ENCODE data around the gene RPGRIP1L.

GRCh38 chr16:53600616-53601015, 103.0 kb downstream of the RPGRIP1L start:
- TF ChIP-seq POLR2A (IDR thresholded peaks at IDR 0.05) (no peak), CTCF (IDR thresholded peaks at IDR 0.05 in 4 of 5, conservative IDR thresholded peaks at IDR 0.05 in 1 of 5) (no peak)

All from gastrocnemius medialis (tissue), 4 donors.